OCI-LY1 (cell line): ENCODE data around the gene DCLK1.

ENCODE experiments used
- EZH2 ChIP-seq: fragments of 200-600 bp; sonication (generic), shearing (Covaris generic); IDR thresholded peaks from 2 replicates; pipeline ENCODE4 v1.8.0; 2017; ENCODE audit warnings: borderline replicate concordance, mixed run types, mild to moderate bottlenecking, antibody characterized with exemption, low read length, moderate library complexity, mixed read lengths
- TF ChIP-seq, protein P1 (sequence below): fragments of 200-600 bp; sonication (generic), shearing (Covaris generic); IDR thresholded peaks from 2 replicates; pipeline ENCODE4 v1.5.1; 2017; ENCODE audit warnings: mild to moderate bottlenecking, antibody characterized with exemption, low read length, moderate library complexity, mixed read lengths

DNA sequence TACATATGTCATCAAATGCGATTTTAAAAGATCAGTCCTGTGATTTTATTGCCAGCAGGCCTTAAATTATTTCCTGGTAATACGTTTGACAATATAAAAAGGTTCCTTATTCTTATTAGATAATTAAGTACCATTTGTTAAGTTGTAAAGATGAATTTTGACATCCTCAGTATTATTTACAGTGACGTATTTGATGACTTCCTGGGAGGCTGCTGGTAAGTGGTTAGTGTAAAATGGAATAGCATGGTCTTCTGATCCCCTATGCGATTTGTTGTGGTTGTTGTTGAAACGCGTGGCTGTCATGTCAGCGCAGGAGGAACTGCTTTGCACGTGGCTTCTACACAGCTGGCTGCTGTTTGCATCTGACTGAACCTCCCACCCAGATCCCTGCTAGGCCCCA, 99.7 kb downstream of the DCLK1 start:
- TF ChIP-seq EZH2 = no peak
- TF ChIP-seq, protein P1, sequence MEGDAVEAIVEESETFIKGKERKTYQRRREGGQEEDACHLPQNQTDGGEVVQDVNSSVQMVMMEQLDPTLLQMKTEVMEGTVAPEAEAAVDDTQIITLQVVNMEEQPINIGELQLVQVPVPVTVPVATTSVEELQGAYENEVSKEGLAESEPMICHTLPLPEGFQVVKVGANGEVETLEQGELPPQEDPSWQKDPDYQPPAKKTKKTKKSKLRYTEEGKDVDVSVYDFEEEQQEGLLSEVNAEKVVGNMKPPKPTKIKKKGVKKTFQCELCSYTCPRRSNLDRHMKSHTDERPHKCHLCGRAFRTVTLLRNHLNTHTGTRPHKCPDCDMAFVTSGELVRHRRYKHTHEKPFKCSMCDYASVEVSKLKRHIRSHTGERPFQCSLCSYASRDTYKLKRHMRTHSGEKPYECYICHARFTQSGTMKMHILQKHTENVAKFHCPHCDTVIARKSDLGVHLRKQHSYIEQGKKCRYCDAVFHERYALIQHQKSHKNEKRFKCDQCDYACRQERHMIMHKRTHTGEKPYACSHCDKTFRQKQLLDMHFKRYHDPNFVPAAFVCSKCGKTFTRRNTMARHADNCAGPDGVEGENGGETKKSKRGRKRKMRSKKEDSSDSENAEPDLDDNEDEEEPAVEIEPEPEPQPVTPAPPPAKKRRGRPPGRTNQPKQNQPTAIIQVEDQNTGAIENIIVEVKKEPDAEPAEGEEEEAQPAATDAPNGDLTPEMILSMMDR = no peak
